Activated naive CD4-positive, alpha-beta T cell treated with Interleukin-2 at 50 U/mL for 16 hours (primary cell): ENCODE data around the gene GSPT1.
A peak's percentile ranks its signal among the peaks of the same experiment; 100 is the strongest.
"Not testable (repeated sequence)": the region's sequence is repeated elsewhere in the genome, so short reads cannot be mapped to it uniquely, and the experiment has no call there.

Experiments used
- DNase-seq: peaks from one replicate; pipeline ENCODE4 v3.0.0-alpha.2; 2020

The GSPT1 gene

DNA sequence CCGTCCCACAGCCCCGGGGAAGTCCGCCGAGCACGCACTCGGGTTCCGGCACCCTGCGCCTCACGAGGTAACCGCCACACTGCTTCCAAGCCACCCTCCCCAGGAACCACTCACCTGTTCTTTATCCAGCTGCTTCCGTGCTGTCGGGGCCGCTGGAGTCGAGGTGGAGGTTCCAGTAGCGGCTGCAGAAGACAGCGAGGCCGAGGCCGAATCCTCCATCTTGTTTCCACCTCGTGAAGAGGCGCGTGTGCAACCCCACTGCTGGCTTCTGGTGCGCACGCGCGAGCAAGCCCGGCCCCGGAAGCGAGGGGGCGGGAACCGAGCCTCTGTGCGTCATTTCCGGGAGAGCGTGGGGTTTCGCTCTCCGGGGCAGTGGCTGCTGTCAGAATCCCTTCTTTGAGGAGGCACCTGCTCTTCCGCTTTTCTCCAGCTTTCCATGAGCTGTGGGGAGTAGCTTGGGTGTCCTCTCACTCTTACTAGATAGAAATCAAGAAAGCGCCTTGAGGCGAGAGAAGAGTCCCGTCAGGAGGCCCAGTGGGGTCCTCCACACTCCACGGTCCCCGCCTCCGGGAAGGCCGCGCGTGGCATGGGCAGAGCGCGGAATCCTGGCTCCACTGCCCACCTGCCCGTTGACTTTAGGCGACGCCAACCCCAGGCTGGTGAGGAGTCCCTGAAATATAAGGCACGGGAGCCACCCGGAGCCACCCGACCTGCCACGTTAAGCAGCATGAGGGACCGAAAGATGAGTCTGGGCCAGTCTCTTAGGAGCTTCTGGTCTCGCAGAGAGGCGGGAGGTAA is 64.3 kb downstream of the GSPT1 start, which contains the start of gene RSL1D1:
TSS of gene RSL1D1 (minus strand) at position 249 of the 798 bp plus-strand sequence. CDS start at position 219, 30 bp downstream.
- peak; percentile 92 for DNase-seq

DNA sequence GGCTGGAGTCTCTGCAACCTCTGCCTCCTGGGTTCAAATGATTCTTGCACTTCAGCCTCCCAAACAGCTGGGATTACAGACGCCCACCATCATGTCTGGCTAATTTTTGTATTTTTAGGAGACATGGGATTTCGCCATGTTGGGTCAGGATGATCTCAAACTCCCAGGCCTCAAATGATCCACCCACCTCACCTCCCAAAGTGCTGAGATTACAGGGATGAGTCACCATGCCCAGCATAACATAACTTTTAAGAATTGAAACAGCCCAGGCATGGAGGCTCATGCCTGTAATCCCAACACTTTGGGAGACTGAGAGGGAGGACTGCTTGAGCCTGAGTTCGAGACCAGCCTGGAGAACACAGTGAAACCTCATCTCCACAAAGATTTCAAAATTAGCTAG is 66.9 kb downstream of the GSPT1 start:
- DNase-seq, result no peak

DNA sequence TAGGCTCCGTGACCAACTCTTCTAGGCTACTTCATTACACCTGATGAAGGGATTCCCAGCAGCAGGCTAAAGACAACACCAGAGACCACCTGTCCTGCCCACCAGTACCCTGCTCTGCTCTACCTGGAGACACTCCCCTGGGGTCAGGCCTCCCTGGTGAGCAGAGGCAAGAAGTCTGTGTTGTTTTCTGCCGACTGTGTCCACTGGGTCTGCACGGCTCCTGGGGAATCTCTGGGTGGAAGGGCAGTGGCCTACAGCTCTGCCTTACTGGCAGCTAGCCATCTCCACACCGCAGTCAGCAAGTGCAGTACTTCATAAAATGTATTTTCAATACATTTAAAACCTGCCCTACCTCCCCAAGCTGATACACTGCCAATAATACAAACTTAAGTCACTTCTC is 71.3 kb downstream of the GSPT1 start:
- DNase-seq, result no peak

DNA sequence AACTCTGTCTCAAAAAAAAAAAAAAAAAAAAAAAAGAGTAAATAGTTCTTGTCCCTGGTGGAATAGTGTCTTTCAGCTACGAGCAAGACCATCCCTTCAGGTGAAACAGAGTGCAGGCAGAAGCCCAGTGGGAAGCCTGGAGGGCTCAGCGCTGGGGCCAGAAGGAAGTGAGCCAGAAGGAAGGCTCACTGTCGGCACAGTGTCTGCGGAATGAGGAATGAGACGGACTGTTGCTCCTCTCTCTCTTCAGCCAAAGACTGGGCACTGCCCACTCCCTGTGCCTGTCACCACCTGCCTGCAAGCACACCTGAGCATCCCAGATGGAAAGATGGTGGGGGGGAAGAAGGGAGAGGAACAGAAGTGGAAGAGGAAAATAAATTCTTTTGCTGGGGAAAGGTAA is 71.9 kb downstream of the GSPT1 start:
- DNase-seq, result no peak

DNA sequence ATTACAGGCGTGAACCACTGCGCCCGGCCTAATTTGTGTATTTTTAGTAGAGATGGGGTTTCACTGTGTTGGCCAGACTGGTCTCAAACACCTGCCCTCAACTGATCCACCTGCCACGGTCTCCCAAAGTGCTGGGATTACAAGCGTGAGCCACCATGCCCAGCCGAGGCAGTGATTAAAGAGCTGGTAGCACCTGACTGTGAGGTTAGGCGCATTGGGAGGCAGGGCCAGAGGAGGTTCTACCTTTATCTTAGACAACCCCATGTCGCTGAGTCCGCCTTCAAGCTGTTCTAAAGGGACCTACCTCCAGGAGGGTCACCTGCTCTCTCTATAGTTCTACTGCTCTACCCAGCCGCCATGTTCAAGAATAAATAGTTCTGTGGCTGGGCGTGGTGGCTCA is 72.5 kb downstream of the GSPT1 start:
- no peak for DNase-seq

DNA sequence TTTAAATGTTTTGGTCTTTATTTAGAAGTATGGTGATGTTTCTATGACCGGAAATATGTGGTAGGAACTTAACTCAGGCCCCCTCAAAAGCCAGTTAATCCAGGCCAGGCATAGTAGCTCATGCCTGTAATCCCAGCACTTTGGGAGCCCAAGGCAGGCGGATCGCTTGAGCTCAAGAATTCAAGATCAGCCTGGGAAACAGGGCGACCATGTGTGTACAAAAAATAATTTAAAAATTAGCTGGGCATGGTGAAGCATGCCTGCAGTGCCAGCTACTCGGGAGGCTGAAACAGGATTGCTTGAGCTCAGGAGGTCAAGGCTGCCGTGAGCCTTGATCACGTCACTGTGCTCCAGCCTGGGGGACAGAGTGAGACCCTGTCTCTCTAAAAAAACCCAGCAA is 74.7 kb downstream of the GSPT1 start:
- no peak for DNase-seq

DNA sequence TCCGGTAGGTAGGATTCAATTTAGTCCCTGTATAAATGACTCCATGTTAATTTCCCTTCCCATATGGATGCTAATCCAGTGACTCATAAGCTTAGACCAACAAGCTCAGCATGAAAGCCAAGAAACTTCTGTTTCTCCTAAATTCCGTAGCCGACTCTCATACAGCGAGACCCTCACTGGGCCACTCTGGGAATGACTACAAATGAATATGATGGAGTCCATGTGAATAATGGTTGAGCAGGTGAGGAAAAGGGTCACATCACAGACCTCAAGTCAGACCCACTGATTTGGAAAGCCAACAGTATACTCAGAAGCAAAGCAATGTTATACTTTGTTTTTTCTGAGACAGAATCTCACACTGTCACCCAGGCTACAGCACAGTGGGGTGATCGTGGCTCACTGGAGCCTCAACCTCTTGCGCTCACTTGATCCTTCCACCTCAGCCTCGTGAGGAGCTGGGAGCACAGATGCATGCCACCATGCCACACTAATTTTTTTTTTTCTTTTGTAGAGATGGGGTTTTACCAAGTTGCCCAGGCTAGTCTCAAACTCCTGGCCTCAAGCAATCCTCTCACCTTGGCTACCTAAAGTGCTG is 79.0 kb downstream of the GSPT1 start:
- DNase-seq, result no peak

DNA sequence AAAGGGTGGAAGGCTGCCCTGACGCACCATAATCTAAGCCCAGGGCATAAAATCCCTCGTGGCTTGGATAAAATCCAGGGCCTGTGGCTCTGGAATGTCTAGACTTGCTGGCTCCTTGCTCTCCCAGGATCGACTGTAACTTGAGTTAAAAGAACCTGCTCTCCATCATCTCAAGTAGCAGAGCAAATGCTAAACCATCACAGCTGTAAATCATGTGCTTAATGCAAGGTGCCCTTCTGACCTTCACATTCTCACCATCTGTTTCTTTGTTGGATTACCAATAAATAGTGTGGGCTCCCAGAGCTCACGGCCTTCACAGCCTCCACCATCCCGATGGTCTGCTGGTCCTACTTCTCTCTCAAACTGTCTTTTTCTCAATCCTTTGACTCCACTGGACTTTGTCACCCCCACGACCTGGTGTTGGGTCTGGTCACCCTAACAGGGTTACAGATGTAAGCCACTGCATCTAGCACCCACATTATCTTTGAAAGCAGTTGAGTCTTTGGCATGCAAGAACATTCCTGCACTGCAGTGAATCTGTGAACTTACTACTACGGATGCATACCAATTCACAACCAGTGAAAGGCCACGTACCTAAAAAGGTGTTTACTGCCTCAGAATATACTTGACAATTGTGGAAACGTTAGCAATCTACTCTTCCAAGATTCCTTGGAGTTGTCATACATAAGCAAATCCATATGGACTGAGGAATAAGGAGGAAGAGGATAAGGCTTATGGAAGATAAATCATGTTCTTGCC is 79.7 kb downstream of the GSPT1 start:
- no peak for DNase-seq

DNA sequence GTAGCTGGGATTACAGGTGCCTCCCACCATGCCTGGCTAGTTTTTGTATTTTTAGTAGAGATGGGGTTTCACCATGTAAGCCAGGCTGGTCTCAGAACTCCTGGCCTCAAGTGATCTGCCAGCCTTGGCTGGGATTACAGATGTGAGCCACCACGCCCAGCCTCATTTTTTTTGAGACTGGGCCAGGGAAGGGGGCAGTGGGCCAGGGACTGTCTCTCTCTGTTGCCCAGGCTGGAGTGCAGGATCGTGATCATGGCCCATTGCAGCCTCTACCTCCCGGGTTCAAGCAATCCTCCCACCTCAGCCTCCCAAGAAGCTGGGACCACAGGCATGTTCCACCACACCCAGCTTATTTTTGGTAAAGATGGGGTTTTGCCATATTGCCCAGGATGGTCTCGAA is 80.4 kb downstream of the GSPT1 start:
- no peak for DNase-seq

DNA sequence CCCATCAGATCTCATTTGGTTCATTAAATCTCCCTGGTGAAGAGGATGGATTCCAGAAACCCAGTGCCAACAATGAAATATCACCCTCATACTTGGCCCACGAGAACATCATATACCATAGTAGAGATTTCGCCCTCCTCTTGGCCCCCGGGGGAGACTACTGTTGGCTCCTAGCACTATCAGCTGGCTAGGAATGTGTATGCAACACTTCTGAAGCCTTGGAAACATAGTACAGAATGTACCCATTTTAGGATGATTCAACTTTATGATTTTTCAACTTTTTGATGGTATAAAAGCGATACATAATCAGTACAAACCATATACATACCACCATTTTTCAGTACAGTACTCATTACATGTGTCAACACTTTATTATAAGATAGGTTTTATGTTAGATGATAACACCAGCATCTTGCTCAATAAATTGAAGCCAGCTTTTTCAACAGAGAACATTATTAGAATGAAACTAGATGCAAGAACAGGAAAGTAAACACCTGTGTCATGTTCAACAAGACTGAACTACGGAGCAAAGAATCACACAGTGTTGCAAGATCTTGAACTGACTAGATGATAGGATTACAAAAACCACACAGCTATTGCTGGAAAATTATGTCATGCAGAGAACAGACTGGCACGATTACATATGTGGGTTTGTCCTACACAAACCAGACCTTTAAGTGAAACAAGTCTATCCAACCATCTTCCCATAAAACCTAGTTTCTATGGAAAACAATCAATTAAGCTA is 81.6 kb downstream of the GSPT1 start:
- no peak for DNase-seq

DNA sequence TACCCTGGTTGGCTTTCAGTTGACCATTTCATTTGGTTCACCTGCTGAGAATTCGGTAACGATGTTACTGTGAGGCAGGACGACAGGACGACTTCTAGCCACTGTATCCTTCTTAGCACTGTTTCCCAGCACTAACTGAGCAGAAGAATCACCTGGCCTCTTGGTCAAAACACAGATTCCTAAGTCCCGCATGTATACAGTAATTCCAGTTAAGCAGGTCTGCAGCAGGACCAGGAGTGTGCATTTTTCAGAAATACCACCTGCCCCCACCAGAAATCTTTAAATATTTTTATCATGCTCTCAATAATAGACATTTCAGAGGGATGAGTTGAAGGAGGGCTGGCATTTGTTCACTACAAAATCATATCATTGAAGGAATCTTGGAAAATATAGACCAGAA is 87.1 kb downstream of the GSPT1 start:
- no peak for DNase-seq

DNA sequence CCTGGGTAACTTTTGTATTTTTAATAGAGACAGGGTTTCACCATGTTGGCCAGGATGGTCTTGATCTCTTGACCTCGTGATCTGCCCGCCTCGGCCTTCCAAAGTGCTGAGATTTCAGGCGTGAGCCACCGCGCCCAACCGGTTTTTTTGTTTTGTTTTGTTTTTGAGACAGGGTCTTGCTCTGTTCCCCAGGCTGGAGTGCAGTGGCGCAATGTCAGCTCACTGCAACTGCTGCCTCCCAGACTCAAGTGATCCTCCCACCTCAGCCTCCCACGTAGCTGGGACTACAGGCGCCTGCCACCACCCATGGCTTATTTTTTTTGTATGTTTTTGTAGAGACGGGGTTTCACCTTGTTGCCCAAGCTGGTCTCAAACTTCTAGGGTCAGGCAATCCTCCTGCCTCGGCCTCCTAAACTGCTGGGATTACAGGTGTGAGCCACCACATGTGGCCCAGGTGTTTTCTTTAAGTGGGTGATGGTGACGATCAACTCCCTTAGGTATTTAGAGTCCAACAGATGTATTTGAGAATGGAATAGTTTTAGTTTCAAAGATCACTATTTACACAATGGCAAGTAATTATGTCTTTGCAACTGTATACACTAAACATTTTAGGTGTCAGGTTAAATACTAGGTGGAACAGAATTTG is 90.1 kb downstream of the GSPT1 start:
- not testable (repeated sequence) for DNase-seq

DNA sequence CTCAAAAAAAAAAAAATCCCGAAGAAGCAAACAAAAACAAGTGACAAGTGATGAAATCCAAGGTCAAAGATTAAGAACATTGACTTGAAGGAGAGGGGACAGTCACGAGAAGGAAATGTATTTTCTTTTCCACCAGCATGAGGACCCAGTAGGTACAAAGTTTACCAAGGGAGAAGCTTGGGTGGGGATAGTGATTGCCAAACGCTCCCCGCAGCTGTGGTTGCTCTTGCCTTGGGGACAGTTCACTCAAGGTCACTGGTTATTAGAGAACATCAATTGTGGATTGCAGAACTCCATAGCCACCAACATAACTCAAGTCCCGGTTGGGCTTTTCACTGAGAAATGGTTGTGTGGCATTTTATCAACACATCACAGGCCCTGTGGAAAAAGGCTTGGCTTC is 91.4 kb downstream of the GSPT1 start:
- no peak for DNase-seq

DNA sequence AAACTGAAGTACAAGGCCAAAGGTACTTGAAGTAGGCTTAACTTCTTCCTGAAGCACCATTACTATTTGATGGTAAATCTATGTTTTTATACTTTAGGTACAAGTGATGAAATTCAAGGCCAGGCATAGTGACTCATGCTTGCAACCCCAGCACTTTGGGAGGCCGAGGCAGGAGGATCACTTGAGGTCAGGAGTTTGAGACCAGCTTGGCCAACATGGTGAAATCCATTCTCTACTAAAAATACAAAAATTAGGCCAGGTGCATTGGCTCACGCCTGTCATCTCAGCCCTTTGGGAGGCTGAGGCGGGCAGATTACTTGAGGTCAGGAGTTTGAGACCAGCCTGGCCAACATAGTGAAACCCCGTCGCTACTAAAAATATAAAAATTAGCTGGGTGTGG is 92.1 kb downstream of the GSPT1 start:
- DNase-seq, result not testable (repeated sequence)

DNA sequence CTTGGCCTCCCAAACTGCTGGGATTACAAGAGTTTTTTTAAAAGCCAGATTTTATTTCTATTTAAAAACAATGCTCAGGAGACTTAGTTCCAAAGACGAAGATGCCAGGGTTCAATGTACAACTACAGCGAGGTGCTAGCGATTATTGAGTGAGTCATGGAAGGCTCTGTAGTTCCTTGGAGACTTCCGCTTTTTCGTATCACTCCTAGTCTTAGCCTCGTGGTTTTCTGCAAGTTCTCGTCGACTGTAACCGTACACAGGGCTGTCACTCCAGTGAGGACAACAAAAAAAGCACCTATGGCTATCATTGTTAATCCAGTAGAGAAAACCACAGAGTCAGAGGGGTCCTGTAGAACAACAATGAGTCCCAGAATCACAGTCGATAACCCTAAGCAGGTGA is 96.0 kb downstream of the GSPT1 start:
- DNase-seq, result no peak

DNA sequence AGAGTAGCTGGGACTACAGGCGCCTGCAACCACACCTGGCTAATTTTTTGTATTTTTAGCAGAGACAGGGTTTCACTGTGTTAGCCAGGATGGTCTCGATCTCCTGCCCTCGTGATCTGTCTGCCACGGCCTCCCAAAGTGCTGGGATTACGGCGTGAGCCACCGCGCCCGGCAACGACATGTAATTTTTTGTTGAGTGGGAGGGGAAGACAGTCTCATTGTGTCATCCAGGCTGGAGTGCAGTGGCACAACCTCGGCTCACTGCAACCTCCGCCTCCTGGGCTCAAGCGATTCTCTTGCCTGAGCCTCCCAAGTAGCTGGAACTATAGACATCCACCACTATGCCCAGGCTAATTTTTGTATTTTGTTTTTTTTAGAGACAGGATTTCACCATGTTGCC is 96.8 kb downstream of the GSPT1 start:
- DNase-seq, result not testable (repeated sequence)
